SKM-1 (cell line): ENCODE results near the gene NRG3.

Experiments used
- DNase-seq: peaks from one replicate; lab custom pipeline; 2025; ENCODE audit not compliant: unreplicated experiment; lab: John Stamatoyannopoulos, UW

The NRG3 gene

DNA sequence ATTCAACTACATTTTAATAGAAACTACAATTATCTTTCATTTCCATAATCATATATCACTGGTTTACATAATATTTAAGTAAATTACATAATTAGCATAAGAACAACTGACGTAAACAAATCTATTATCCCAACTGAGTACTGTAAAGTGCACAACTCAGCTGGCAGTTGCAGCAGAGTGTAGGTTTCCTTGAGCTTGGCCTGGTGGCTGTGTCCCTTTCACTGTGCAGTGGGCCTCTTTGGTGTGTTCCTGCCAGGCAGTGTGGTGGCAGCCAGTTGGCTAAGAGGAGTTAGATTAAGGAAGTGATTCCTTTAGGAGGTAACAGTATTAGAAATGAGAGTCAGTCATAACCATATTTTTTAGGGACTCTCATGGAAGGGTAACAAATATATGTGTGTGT is 7.0 kb downstream of the NRG3 start:
- no peak for DNase-seq

GRCh38 chr10:81884856-81885255 is 9.9 kb downstream of the NRG3 start:
- DNase-seq, result no peak

GRCh38 chr10:81885491-81885890 is 10.5 kb downstream of the NRG3 start:
- no peak for DNase-seq

GRCh38 chr10:81886939-81887338 is 11.9 kb downstream of the NRG3 start:
- DNase-seq, result no peak

GRCh38 chr10:81889181-81889769 is 14.3 kb downstream of the NRG3 start:
- no peak for DNase-seq

- no peak for DNase-seq
Observed at GRCh38 chr10:81894616-81895015, 19.6 kb downstream of the NRG3 start.

DNA sequence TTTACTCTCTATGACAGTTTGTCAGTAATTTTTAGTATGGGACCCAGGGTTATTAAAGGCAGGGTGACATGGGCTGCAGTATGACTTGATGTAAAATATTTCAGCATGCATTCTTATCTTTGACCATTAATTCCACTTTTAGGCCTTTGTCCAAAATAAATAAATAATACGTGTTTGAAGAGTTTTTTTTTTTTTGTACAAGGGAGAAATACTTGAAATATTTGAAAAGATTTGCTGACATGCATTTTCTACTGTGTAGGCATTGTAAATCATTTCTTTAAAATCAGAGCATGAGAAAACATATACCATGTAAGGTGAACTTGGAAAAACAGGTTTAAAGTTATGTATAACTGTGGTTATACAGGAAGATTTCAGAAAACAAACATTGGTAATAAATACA is 23.5 kb downstream of the NRG3 start:
- DNase-seq, result no peak

GRCh38 chr10:81900989-81901388 is 26.0 kb downstream of the NRG3 start:
- no peak for DNase-seq

DNA sequence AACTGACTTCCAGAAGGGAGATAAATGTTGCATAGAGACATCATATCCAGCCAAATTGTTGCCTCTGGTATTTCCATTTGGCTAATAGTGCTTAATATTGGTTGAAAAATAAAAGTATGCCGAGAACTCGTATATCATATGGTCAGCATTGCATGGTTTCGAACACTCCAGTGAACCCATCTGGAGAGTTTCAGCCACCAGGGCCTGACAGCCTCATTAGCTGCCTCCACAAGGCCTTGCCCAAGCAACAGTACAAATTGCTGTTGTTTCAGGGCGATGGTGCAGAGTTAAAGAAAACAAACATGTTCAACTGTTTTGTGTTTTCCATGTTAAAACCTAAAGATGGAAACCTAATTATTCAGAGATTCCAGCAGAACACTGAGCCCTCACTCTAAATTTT is 28.5 kb downstream of the NRG3 start:
- DNase-seq, result no peak

DNA sequence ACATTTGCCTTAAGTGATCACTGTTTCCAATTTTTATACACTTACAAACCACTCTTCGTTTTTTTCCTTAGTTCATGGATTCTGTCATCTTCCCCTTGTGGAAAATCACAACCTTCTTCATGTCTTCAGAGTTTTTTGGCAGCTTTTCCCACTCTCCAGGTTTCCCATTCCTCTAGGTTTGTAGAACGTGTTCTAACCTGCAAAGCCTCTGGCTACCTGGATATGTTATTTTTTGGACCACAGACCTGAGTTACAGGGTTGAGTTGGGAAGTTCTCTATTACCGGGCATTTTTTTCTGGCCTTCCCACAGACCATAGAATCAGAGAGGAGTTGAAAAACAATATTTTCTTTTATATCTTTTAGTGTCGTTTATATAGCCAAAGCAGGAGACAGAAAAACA is 30.2 kb downstream of the NRG3 start:
- DNase-seq, result no peak

- DNase-seq, result no peak
Observed at GRCh38 chr10:81909453-81909852, 34.5 kb downstream of the NRG3 start.

DNA sequence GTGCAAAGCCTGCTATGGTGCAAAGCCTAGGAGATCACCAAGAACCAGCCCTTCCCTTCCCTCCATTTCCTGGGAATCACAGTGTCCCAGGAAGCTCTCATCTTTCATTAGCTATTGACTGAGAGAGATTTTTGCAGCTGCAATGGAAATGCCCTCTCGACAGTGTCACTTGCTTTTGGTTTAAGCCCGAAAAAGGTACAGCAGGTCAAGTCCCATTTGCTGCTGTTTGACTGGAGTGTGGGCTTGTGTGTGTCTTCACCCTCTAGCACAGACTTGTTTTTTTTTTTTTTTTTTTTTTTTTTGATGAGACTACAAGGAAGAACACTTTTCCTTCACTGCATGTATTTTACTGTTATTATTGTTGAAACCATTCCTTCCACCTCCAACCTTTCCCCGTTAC is 36.3 kb downstream of the NRG3 start:
- DNase-seq, result no peak

DNA sequence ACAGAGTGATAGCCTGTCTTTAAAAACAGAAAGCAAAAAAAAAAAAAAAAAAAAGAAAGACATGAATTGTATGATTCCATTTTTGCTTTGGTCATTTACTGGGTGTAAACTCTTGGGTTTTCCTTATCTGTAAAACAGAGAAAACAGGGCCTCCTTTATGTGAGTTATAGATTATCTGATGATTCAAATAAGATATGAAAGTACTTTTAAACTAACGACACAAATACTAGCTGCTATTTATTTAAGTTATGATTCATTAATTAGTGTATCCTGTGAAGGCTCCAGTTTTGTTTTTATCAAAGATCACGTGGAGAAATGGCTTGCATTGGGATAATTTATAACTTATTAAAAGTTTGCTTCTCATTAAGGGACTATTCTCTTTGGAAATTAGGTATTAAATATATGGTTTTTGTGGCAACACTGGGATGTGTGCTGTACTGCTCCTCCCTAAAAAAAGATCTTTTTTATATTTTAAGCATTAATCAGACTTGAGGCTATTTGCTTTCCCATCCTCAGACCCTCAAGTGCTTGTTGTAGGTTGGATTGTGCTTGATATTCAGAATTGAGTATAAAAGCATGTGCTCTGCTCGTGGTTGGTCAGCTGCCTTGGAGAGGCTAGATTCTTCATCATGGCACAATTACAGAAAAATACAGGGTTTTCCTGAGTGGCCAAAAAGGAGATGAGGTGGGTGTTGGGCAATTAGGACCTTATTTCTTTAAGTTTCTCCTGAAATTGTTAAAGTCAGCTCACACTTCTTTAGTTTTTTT is 39.9 kb downstream of the NRG3 start:
- DNase-seq, result no peak

GRCh38 chr10:81915504-81915897 is 40.5 kb downstream of the NRG3 start:
- no peak for DNase-seq

GRCh38 chr10:81917666-81918065 is 42.7 kb downstream of the NRG3 start:
- DNase-seq, result no peak

- DNase-seq, result no peak
Observed at GRCh38 chr10:81918766-81919165, 43.8 kb downstream of the NRG3 start.

DNA sequence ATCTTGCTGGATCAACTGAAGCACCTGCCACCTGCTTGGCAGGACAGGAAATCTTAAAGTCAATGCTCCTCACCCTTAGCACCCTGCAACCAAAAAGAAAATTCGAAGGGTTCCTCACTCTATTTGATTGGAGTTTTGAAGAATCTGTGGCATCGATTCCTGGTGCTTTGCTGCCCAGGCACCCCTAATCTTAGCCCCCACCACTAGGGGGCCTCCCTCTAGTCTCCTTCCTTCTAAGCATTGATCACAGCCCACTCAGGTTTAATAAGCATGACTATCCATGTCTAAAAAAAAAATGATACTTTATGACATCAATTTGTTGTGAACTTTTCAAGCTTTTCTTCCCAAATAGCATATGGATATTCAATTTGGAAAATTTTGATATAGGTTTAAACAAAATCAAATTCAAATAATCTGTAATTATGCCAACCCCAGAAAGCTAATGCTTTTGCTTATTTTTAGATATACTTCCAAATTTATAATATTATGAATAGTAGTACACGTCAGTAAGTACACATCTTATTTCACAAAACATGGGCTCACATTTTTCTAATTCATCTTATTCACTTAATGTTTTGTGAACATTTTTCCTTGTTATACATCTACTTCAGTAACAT is 45.3 kb downstream of the NRG3 start:
- no peak for DNase-seq

- no peak for DNase-seq
Observed at GRCh38 chr10:81928119-81928518, 53.1 kb downstream of the NRG3 start.

- DNase-seq, result no peak
Observed at GRCh38 chr10:81943583-81943982, 68.6 kb downstream of the NRG3 start.

- no peak for DNase-seq
Observed at GRCh38 chr10:81944609-81945008, 69.6 kb downstream of the NRG3 start.

- no peak for DNase-seq
Observed at GRCh38 chr10:81949283-81949682, 74.3 kb downstream of the NRG3 start.

GRCh38 chr10:81950358-81950757 is 75.4 kb downstream of the NRG3 start:
- no peak for DNase-seq

DNA sequence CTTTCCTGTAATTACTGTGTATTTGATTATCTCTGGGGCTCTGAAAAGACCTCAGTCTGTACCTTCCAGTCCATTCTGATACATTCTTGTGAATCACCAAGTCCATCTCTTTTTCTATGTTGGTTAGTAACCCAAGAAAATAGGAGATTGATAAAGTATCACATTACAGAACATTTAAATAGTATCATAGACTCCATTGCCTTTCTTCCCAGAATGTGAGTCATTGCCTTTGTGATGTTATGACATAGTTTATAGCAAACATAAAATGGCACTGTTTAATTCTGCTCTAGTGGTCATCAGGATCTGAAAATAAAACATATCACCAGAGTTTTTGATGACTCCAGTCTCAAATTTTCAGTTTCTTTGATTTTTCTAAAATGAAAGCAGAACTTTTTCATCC is 78.4 kb downstream of the NRG3 start:
- no peak for DNase-seq
